NCI-H2107 treated with DMSO at 0.1 percent for 48 hours (cell line): Measurements from ENCODE around the gene INPPL1.
"Not testable (repeated sequence)": the region's sequence is repeated elsewhere in the genome, so short reads cannot be mapped to it uniquely, and the experiment has no call there.

Experiments
- DNase-seq: peaks from one replicate; lab custom pipeline; 2025; ENCODE audit not compliant: unreplicated experiment; lab: John Stamatoyannopoulos, UW

The INPPL1 gene

DNA sequence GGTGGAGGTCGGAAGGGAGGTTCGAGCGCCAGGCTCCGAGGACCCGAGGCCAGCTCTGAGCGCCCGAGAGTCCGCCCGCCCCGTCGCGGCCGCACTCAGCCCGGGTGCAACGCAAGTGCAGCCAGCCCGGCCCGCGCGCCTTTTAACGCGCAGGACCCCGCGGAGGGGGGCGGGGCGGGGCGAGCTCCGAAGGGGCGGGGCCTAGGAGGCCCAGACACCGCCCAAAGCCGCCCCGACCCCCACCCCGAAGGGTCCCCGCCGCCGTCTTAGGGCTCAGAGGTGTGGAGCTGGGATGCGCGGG is 19.4 kb downstream of the INPPL1 start, which contains the start of gene PHOX2A:
PHOX2A (minus strand) TSS at position 117 of the 301 bp plus-strand sequence. CDS start 172 bp downstream, outside the sequence.
- DNase-seq: no peak

DNA sequence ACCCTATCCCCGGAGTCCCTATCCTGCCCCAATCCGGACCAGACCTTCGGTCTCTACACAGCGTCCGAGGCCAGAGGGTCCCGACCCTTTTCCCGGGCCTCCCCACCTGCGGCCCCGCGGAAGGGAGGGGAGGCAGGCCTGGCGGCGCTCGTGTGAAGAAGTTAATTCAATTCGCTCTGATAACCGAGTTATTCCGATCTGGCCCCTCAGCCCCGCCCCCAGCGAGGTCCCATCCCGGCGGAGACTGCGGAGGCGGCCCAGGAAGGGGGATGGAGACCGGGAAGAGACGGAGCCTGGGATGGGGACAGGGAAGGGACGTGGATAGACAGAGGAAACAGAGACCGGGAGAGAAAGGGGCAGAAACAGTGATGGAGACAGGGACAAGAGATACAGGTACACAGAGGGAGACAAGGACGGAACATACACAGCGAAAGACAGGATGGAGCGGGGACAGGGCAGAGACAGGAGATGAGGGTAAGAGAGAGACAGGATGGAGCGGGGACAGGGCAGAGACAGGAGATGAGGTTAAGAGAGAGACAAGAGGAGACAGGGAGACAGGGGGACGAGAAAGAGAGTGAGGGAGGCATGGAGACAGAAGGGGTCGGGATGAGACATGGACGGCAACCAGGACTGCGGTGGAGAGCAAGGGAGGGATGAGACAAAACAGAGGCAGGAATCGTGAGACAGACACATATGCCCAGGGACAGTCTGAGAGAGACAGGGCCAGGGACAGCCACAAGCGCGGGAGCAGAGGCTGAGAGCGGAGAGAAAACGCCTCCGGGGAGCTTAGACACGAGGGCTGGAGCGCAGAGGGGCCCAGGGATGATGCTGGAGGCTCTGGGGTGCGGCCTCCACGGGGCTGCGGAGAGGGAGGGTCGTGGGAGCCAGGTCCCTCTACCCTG is 20.0 kb downstream of the INPPL1 start:
- no peak for DNase-seq

DNA sequence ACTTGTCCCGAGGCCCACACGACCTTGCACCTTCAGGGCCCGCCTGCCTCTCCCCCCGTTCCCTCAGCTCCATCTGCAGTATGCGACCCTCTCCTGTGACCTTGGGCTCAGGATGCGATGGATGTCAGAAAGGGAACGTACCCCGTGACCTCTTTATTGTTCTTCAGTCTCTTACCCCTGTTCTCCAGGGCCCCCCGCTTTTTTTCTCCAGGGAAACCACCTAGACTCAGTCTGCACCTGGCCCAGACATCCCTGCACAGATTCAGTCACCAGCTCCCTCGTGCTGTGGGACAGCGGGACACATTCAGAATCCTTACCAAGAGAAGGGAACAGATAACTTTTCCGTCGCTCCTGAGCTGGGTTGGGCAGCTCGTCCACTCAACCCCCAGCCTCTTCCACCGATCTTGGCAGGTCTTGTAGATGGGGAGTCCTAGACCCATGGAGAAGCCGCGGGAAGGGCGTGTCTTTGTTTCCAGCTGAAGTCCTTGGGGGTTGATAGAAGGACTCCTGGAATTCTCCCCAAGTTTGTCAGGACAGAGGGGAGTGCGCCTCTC is 20.8 kb downstream of the INPPL1 start:
- no peak for DNase-seq

DNA sequence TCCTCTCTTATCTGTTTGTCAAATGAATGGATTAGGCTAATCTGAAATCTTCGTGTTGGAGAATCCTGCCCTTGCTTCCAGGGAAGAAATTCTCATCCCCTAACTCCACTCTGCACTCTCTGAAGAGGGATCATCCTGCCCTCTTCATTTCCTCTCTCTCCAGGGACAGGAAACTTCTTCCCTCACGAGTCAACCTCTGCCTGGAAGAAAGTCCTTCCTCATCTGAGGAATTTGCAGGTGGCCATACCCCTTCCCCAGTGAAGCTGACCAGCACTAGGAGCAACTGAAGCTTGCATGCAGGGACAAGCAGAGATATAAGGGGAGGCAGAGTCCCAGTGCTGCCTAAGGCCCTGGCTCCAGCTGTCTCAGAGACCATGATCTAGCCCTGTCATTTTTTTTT is 23.0 kb downstream of the INPPL1 start:
- DNase-seq: no peak

DNA sequence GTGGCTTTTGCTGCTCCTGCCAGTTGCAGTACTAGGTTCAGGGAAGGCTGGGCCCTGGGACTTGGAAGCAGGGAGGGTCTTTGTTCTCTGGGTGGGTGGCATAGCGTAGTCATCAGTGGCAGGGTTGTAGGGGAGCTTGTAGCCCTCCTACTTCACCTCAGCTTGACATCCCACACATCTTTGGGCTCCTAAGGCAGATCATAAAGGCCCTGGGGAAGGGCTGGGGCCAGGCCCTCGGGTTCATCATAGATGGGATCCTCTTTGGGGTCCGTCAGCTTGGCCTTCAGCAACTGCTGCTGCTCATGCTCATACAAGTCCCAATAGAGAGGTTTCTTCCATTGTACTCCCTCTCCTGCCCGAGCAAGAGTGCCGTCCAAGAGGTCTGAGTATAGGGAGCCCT is 25.4 kb downstream of the INPPL1 start:
- no peak for DNase-seq

DNA sequence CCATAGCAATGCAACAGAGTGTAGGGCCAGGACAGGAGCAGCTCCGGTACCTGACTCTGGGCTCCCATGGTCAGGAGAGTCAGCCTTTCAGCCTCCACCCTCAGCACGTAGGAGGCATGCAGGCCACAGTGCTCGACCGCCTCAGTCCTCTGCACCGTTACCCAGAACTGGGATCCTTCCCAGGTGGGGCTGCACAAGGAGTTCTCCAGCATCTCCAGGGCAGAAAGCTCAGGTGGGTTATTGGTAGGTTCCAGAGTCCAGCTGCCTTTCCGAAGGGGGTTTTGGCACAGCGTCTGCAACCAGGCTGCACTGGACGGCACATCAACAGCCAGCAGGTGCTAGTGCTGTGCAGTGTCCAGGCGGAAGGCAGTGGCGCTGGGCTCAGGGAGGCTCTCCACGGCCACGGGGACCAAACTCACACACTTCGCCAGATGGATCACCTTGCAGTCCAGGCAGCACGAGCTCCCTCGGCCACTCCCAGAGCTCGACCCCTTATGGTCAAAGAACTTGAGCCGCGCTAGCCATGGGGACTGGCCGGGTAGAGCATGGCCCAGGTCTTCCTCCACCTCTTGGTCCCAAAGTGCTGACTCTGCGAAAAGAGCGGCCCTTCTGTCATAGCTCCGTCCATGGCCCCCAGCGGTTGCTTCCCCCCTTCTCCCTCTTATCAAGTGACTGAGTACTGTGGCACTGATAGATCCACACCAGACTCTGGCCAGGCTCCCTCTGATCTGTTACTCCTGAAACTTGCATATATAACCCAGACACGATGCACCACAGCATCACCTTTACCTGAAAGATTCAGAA is 26.3 kb downstream of the INPPL1 start:
- no peak for DNase-seq

DNA sequence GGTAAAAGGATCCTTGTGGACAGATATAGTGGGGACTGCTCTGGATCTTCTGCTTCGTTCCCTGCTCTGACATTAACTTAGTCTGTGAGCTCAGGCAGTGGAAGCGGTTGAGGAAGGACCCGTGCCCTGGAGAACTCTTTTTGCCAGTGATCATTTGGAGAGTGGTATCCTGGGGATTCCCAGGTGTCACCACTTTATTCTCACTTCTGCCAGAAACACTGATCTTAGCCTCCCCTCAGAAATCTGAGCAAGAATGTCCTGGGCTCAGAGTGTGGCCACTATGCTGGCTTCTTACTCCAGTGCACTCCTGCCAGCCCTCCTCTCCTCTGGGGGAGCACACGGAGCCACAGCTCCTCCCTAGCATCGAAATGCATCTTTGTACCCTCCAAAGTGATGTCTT is 27.0 kb downstream of the INPPL1 start:
- DNase-seq: no peak

DNA sequence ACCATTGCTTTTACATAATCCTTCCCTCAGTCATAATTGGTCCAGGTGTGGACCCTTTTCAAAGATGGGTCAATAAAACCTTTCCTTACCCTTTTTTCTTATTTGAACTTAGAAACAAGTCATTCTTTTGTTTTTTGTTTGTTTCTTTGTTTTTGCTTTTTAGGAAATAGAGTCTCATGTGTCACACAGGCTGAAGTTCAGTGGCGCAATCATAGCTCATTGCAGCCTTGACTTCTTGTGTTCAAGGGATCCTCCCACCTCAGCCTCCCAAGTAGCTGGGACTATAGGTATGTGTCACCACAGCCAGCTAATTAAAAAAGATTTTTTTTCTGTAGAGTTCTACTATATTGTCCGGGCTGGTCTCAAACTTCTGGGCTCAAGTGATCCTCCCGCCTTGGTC is 28.8 kb downstream of the INPPL1 start:
- no peak for DNase-seq

DNA sequence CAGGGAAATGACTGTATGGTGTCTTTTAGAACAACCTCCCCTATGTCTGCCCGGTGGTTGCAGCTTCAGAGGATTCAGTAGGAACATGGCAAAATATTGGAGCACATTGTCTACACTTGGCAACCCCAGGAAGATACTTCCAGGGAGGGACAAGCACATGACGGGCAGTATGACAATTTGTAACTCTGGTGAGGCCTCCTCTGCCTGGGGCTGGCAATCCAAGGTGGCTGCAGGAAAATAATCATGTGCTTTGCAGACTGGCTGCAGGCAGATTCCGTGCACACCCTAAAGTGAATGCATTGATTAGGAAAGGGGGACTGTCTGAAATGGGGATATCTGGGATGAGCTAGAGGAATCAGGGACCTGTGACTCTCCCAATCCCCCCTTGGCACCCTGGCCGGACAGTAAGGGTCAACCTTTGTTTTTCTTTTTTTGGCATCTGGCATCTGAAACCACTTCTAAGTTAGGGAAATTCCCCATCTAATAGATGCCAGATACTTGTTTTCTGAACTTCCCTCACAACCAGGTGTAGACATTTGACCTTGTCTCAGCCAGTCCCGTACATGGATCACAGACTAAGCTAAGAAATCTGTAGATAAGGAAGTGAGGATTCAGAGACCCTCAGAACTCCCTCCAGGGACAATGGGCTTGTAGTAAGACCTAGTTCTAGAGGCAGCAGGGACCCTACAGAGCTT is 29.9 kb downstream of the INPPL1 start:
- no peak for DNase-seq

DNA sequence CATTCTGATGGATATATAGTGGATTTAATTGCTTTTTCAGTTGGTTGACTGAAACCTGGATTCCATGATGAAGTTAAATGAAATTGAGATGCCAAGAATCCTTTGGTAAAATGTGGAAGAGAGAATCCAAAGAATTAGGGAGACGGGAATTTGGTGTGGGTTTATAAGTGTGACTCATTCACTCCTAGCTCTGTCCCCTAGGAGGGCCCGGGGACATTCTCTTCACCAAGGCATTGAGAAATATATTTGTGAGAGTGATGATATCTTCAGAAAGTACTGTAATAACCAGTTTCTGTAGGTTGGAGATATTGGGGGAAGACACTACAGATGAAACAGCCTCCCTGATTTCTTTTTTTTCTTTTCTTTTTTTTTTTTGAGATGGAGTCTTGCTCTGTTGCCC is 33.0 kb downstream of the INPPL1 start:
- DNase-seq: no peak

DNA sequence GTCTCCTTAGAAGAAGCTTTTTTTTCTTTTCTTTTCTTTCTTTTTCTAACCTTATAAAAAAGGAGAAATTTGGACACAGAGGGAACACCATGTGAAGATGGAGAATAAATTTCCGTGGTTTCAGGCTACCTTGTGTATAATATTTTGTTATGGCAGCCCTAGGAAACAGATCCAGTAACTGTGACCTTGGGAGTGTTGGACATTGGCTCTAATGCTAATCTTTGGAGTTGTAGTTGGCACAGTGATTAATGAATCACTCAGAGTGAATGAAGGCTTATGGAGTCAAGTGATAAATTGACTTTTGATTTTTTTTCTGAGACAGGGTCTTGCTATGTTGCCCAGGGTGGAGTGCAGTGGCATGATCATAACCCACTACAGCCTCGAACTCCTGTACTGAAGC is 34.9 kb downstream of the INPPL1 start:
- DNase-seq: no peak

DNA sequence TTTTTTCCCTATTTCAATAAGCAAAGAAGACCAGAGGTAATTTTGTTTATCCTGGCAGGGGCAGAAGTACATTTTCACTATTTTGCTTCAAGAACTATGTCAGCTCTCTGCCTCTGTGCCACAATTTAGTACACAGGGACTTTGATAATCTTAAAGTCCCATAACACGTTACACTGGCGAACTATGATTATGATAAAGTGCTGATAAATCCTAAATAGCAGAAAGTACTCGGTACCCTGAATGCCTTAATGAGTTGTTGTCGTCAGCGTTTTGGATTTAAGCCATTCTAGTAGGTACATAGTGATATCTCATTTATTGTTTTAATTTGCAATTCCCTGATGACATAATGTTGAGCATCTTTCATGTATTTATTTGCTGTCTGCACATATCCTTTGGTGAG is 36.0 kb downstream of the INPPL1 start:
- DNase-seq: no peak

DNA sequence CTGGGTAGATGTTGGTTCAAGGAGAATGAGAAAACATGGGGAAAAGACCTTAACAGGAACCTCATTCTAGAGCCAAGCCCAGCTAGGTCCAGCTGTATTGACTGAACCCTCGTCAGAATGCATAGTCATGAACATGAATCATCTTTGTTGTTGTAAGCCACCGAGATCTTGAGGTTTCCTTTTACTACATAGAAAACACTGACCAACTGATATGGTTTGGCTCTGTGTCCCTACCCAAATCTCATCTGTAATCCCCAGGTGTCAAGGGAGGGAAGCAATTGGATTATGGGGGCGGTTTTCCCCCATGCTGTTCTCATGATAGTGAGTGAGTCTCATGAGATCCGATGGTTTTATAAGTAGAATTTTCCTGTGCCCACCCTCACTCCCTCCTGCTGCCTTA is 38.8 kb downstream of the INPPL1 start:
- no peak for DNase-seq

DNA sequence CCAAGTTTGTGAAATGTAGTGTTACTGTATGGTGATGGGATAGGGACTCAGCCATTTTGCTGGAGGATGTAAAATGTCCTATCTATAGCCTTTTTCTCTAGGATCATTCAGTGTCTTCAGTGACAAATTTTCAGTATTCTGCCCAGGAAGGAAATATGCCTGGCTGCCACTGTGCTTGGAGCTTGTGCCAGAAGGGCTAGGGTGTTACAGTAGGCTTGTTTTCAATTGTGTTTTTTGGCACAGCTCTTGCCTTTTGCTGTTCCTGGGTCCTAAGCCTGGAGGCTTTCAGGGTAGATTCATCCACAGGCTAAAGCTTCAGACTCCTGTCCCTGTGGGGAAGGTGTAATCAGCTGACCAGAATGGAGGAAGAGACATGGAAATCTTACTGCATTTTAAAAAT is 41.4 kb downstream of the INPPL1 start:
- no peak for DNase-seq

DNA sequence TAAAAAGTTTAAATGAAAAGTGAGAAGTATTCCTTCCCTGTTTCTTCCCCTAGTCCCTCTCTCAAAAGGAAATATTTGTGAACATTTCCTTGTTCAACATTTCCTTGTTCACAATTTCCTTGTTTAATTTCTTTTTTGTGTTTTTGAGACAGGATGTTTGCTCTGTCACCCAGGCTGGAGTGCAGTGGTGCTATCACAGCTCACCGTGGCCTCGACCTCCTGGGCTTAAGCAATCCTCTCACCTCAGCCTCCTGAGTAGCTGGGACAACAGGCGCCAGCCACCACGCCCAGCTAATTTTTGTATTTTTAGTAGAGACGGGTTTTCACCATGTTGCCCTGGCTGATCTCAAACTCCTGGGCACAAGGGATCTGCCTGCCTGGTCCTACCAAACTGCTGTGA is 42.4 kb downstream of the INPPL1 start:
- DNase-seq: not testable (repeated sequence)

DNA sequence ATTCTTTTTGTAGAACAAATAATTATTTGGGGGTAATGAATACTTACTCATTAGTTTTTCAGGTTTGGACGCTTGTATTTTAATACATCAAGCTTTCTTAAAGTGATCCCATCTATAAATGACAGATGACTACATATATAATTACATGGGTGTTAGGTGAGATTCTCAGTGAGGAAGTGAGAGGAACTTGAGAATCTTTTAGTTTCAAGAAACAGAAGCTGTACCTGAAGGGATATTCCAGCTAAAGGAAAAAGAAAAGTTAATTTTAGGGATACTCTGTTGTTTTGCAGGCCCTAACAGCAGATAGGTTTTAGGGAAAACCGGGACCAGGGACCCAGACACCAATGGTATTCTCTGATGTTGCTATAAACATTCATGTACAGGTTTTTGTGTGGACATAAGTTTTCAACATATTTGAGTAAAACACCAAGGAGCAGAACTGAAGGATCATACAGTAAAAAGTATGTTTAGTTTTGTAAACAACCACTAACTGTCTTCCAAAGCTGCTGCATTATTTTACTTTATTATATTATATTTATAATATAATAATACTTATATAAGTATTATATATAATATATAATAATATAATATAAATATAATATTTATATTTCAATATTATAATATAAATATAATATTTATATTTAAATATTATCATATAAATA is 43.5 kb downstream of the INPPL1 start:
- no peak for DNase-seq

DNA sequence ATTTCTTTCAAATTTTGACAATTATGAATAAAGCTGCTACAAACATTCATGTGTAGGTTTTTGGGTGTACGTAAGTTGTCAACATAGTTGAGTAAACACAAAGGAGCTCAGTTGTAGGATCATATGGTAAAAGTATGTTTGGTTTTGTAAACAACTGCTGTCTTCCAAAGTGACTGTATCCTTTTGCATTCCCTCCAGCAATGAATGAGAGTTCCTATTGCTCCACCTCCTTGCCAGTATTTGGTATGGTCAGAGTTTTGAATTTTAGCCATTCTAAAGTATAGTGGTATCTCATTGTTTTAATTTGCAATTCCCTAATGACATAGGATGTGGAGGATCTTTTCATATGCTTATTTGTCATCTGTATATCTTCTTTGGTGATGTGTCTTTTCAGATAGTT is 47.4 kb downstream of the INPPL1 start:
- DNase-seq: no peak

DNA sequence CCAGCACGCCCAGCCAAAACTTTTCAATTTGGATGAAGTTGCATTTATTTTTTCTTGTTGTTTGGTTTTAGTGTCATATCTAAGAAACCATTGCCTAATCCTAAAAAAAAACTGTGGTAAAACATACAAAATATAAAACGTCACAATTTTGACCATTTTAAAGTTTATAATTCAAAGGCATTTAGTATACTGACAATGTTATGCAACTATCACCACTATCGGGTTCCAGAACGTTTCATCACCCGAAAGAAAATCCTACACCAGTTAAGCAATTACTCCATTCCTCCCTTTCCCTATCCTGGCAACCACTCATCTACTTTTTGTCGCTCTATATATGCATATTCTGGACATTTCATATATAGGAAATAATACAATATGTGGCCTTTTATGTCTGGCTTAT is 49.9 kb downstream of the INPPL1 start:
- no peak for DNase-seq

DNA sequence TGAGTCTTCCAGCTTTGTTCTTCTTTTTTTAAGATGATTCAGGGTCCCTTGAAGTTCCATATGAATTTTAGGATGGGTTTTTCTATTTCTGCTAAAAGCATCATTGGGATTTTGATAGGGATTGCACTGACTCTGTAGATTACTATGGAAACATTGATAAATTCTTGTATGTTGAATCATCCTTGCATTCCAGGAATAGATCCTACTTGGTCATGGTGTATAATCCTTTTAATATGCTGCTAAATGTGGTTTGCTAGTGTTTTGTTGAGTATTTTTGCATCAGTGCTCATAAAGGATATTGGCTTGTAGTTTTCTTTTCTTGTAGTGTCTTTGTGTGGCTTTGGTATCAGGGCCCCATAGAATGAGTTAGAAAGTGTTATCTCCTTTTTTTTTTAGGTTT is 54.3 kb downstream of the INPPL1 start:
- no peak for DNase-seq

DNA sequence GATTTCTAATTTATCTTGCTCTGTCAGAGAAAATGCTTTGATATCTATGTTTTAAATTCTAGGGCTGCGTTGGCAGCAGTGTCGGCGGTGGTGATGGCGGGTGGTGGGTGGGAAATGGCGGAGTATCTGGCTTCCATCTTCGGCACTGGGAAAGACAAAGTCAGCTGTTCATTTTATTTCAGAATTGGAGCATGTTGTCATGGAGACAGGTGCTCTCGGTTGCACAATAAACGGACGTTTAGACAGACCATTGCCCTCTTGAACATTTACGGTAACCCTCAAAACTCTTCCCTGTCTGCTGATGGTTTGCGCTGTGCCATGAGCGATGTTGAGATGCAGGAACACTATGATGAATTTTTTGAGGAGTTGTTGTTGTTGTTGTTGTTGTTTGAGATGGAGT is 55.5 kb downstream of the INPPL1 start:
- no peak for DNase-seq

DNA sequence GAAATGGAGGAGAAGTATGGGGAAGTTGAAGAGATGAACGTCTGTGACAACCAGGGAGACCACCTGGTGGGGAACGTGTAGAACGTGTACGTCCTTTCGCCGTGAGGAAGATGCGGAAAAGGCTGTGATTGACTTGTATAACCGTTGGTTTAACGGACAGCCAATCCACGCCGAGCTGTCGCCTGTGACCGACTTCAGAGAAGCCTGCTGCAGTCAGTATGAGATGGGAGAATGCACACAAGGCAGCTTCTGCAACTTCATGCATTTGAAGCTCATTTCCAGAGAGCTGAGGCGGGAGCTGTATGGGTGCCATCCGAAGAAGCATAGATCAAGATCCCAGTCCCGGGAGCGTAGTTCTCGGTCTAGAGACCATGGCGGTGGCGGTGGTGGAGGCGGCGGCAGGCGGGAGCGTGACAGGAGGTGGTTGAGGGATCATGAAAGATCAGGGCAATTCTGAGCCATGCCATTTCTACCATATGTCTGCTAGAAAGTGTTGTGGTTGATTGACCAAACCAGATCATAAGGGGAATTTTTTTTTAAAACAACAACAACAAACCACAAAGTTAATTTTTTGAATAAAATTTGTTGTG is 56.3 kb downstream of the INPPL1 start:
- no peak for DNase-seq
